ENCODE results near the gene SLC25A44. TPM values are rescaled to one million over a fixed set of nuclear protein-coding genes. Genes with fewer than 3 reads are reported as not detected.

The SLC25A44 gene
- total RNA-seq, 2 donors from 2014 or later = 15.5 to 18.5 TPM

GRCh38 chr1:156225677-156226014 lies 31.7 kb downstream of the SLC25A44 start:
- TF ChIP-seq CTCF (IDR thresholded peaks at IDR 0.05) = peak in 1 of 2 donors; percentile 21
- Histone ChIP-seq H3K4me3 (no peak overlapping the region), H3K4me1 (peaks cover 0 to 9% of the 10 kb centered on the region in 2 donors), H3K36me3 (peaks cover 49% of the 10 kb centered on the region), H3K9me3 (no peaks in the 10 kb centered on the region), H3K27ac (no peak overlapping the region), H3K27me3 (no peaks in the 10 kb centered on the region)
- DNase-seq (ENCODE audit: low spot score) = no peak

GRCh38 chr1:156226116-156226538 lies 32.2 kb downstream of the SLC25A44 start:
- Histone ChIP-seq H3K9me3 (no peaks in the 10 kb centered on the region), H3K4me1 (peaks cover 0 to 9% of the 10 kb centered on the region in 2 donors), H3K27me3 (no peaks in the 10 kb centered on the region), H3K27ac (no peak overlapping the region), H3K36me3 (peaks cover 44% of the 10 kb centered on the region), H3K4me3 (no peak overlapping the region)
- no peak for TF ChIP-seq CTCF (IDR thresholded peaks at IDR 0.05)
- DNase-seq (ENCODE audit: low spot score) = no peak

GRCh38 chr1:156226782-156227181 lies 32.9 kb downstream of the SLC25A44 start:
- no peak overlapping the region for H3K27ac ChIP-seq
- peaks cover 0 to 9% of the 10 kb centered on the region in 2 donors for H3K4me1 ChIP-seq
- H3K36me3 ChIP-seq = peaks cover 37% of the 10 kb centered on the region
- no peak overlapping the region for H3K4me3 ChIP-seq
- TF ChIP-seq CTCF (IDR thresholded peaks at IDR 0.05) = no peak
- no peaks in the 10 kb centered on the region for H3K9me3 ChIP-seq
- no peak for DNase-seq (ENCODE audit: low spot score)
- no peaks in the 10 kb centered on the region for H3K27me3 ChIP-seq

- Histone ChIP-seq H3K27me3 (no peaks in the 10 kb centered on the region), H3K36me3 (peaks cover 27% of the 10 kb centered on the region), H3K4me3 (no peak overlapping the region), H3K4me1 (peaks cover 0 to 9% of the 10 kb centered on the region in 2 donors), H3K9me3 (no peaks in the 10 kb centered on the region), H3K27ac (no peak overlapping the region)
- no peak for TF ChIP-seq CTCF (IDR thresholded peaks at IDR 0.05)
- no peak for DNase-seq (ENCODE audit: low spot score)
Observed at GRCh38 chr1:156228501-156228900, 34.6 kb downstream of the SLC25A44 start.

GRCh38 chr1:156229809-156230472 lies 36.0 kb downstream of the SLC25A44 start:
- no peak for DNase-seq (ENCODE audit: low spot score)
- H3K27me3 ChIP-seq = no peaks in the 10 kb centered on the region
- peaks cover 33% of the 10 kb centered on the region for H3K36me3 ChIP-seq
- no peaks in the 10 kb centered on the region for H3K9me3 ChIP-seq
- H3K4me1 ChIP-seq = peaks cover 0 to 8% of the 10 kb centered on the region in 2 donors
- H3K4me3 ChIP-seq = no peak overlapping the region
- H3K27ac ChIP-seq = no peak overlapping the region
- TF ChIP-seq CTCF (IDR thresholded peaks at IDR 0.05) = no peak

GRCh38 chr1:156230473-156230837 lies 36.6 kb downstream of the SLC25A44 start:
- Histone ChIP-seq H3K36me3 (peaks cover 33% of the 10 kb centered on the region), H3K9me3 (no peaks in the 10 kb centered on the region), H3K4me1 (peaks cover 0 to 2% of the 10 kb centered on the region in 2 donors), H3K27ac (no peak overlapping the region), H3K27me3 (no peaks in the 10 kb centered on the region), H3K4me3 (no peak overlapping the region)
- DNase-seq (ENCODE audit: low spot score) = no peak
- TF ChIP-seq CTCF (IDR thresholded peaks at IDR 0.05) = no peak

All from right atrium auricular region (tissue), 2 donors.